Stimulated activated CD4-positive, alpha-beta T cell treated with anti-CD3 and anti-CD28 coated beads, Interleukin-12 subunit alpha, Interleukin-12 subunit beta, amount 100 ng/mL, for 48 hours (primary cell): ENCODE results near the gene CNPY1.
"Not testable (repeated sequence)": the region's sequence is repeated elsewhere in the genome, so short reads cannot be mapped to it uniquely, and the experiment has no call there.

ENCODE experiments used
- DNase-seq, 3 donors: peaks; one replicate each; pipeline ENCODE4 v3.0.0-alpha.2; 2020; ENCODE audit warnings: low read depth in 2 of 3, low spot score in 1 of 3

CNPY1 gene

DNA sequence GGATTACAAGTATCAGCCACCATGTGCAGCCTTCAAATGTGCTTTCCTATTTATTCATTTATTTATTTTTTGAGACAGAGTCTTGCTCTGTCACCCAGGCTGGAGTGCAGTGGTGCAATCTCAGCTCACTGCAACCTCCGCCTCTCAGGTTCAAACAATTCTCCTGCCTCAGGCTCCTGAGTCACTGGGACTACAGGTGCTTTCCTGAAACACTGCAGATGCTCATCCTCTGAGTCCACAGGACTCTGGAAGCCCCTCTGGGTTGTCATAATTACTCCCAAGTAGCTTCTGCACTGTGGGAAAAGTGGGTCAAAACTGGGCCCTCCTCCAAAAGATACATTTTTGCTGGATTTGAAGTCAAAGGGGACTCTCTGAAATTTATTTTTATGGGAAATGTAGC, at the start of gene CNPY1:
CNPY1 (minus strand) TSS at position 111 of the 400 bp plus-strand sequence. CDS start 630 bp downstream, outside the sequence.
- not testable (repeated sequence) for DNase-seq

DNA sequence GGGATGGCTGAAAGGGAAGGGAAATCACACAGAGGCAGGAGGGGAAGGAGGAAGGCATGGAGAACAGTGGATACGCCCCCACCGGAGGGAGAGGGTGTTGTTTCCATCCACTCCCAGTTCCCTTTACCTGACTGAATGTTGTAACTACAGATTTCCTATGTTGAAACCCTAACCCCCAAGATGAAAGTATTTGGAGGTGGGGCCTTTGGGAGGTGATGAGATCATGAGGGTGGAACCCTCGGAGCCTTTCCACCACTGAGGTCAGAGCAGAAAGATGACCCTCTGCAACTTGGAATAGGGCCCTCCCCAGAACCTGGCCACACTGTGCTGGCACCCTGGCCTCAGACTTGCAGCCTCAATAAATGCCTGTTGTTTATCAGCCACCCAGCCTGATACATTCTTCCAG, 48.6 kb upstream of the CNPY1 start:
- no peak for DNase-seq

DNA sequence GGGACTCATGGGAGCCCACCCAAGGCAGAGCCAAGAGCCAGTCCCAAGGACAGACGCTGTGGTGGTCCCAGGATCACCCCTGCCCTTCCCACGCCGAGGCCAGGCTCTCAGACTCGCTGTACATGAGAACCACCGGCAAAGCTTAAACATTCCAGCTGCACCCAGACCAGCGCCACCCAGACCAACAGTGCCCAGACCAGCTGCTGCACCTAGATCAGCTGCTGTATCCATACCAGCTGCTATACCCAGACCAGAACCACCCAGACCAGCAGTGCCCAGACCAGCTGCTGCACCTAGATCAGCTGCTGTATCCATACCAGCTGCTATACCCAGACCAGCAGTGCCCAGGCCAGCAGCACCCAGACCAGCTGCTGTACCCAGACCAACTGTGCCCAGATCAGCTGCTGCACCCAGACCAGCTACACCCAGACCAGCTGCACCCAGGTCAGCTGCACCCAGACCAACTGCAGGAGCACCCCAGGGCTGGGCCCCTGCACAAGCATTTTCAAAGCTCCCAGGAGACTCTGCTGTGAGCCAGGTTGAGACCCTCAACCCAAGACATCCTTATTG, 47.9 kb upstream of the CNPY1 start:
- DNase-seq = no peak

DNA sequence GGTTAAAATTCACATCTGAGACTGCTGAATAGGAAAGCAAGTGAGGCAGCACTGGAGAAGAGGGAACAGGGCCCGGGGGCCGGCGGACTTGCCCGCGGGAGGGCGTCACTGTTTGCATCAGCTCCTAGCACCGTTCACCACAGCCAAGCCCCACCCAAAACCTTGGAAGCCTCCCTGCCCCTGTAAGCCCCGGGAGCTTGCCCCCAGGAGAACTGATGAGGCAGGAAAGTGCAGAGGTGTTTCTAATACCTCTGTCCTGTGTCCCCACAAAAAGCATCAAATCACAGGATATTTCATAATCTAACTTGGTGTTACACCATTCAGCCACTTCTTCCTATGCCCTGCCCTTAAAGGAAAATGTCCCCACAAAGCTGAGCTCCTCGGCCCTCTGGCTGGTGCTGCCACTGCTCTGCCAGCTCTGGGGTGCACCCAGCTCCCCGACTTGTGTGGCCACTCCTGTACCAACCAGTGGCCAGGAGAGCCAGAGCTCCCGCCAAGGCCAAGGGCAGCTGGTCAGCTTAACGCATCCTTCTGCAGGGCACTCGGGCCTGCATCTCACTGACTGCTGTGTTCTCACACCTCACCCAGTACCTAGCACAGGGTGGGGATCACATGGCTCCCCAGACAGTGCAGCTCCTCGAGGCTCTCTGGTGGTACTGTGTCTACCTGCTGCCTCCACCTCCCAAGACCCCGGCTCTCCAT, 47.3 kb upstream of the CNPY1 start:
- DNase-seq = no peak

DNA sequence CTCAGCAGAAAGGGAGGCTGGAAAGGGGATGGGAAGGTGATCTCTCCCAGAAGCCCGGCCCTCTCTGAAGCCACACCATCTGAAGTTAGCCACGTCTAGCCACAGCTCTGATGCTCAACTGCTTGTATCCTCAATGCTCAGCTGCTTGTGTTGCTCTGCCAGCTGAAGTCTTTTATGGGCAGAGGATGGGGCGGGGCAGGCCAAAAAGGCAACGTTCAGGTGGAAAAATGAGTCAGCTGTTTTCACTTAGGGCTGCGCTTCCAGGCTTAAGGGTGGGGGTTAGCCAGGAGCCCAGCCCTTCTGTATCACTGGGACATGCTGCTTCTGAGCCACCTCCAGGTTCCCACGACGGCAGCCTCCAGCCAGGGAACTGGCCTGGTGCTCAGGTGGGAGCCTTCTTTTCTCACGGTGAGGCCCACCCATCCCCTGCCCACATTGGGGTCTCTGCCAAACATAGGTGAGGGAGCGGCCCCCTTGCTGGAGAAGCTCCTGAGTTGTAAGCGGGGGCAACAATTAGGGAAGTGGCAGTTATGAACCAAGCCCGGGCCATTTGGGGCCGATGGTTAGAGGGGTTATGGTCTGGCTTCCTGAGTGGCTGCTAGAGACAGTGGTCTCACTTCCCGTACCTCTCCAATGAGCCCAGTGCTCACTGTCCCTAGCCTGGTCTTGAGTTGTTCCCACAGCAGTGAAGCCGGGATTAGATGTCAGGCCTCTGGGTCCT, 44.9 kb upstream of the CNPY1 start:
- DNase-seq = no peak

DNA sequence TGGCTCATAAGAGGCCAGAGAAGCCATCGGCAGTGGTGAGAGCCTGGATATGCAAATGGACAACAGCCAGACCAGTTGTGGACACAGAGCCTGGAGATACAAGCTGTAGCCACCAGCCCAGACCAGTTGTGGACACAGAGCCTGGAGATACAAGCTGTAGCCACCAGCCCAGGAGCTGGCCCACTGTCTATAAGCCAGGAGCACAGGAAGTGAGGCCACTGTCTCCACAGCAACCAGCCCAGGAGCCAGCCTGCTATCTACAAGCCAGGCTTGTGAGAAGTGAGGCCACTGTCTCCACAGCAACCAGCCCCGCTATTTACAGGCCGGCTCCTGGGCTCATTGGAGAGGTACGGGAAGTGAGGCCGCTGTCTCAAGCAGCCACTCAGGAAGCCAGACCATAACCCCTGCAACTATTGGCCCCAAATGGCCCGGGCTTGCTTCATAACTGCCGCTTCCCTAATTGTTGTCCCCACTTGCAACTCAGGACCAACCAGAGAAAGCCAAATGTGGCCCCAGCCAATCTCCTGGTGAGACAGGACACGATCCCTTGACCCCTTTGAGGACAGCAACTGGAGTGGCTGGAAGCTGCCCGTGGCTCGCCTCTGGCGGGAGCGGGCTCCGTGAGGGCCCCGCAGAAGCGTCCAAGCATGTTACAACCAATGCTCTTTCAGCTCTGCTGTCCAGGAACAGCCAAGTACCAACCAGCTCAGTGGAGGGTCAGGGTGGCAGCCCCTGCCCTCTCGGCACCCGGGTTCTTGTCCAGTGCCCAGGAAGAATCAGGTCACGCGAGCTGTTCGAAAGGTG, 44.1 kb upstream of the CNPY1 start:
- no peak for DNase-seq

DNA sequence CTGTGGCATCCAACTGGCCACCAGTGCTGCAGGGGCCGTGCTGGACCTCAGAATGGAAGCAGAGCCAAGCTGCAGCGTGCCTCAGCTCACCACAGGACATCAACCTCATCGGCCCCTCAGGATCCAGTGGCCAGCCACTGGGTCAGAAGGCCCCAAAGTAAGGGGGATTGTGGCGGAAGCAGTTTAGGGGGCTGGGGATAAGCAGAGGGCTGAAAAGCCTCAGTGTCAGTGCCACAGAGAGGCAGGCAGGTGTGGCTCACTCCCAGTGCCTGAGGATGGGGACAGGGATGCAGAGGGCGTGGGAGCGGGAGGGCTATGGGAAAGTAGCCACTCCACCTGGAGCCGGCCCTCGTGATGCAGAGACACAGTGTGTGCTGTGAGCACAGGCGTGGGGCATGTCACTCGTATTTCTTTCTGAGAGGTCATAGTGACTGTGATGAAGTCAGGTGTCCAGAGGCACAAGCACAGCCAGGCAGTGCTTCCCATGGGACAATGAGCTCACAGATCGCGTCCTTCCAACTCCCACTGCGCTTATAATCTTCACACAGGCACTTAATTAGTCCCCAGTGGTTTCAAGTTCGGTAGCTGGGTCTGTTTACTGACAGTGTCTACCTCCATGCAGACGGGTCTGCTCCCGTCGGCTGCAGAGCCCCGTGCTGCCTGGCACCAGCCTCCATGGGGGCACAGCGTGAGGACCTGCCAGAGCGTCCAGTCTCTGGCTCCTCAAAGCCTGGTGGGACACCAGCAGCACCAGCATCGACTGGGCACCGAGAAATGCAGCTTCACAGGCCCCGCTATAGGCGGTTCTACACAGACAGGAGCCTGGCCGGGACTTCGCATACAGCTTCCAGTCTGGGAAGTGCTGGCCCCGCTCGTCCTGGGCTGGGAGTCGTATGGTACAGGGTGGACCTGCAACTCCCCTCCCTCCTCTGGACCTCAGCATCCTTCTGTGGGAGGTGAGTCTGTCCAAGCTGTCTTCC, 42.9 kb upstream of the CNPY1 start:
- no peak for DNase-seq

DNA sequence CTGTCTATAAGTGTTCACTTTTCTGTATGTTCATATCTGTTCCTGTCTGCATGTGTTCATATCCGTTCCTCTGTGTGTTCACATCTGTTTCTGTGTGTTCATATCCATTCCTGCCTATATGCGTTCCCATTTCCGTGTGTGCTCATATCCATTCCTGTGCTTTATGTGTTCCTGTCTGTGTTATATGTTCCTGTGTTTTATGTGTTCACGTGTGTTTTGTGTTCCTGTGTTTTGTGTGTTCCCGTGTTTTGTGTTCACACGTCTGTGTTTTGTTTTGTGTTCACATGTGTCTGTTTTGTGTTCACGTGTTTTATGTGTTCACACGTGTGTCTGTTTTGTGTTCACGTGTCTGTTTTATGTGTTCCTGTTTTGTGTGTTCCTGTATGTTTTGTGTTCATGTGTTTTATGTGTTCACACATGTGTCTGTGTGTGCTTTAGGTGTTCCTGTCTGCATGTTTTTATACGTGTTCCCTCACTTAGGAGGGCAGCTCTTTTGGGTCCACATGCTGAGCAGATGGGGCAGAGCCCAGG, 42.2 kb upstream of the CNPY1 start:
- DNase-seq = no peak

DNA sequence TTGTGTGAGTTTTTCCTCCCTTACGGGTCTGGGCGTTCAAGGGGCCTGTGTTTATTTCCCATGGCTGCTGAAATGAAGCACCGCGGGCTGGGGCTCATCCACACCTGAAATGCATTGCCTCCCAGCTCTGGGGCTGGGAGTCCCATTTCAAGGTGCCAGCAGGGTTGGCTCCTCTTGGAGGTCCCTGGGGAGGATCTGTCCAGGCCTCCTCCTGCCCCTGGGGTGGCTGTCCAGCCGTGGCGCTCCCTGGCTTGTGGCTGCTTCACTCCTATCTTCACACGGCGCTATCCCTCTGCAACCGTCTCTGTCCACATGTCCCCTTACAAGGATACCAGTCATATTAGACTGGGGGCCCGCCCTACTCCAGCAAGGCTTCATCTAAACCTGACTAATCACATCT, 41.1 kb upstream of the CNPY1 start:
- no peak for DNase-seq

DNA sequence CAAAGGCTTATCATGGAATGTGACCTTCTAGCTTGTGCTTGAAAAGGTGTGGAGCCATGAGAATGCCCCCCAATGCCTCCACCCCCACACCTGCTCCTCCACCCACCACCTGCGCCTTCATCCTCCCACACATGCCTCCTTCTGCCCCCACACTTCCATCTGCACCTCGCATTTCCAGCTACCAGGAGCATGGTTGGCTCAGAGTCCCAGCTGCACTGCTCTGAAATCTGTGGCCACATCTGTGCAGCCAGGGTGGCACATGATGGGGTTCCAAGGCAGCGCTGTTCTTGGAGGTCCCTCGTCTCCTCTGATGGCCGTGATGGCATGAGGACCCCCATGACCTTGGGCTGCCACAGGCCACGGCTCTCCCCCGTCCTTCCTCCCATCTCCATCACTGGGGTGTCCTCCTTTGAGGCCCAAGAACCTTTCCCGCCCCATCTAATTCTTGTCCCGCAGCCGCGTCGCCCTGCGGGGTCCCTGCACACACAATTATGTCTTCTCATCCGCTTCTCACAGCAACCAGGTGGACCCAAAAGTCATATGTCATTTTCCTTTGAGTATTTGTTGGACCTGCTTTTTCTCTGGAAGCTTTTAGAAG, 40.6 kb upstream of the CNPY1 start:
- DNase-seq = no peak

DNA sequence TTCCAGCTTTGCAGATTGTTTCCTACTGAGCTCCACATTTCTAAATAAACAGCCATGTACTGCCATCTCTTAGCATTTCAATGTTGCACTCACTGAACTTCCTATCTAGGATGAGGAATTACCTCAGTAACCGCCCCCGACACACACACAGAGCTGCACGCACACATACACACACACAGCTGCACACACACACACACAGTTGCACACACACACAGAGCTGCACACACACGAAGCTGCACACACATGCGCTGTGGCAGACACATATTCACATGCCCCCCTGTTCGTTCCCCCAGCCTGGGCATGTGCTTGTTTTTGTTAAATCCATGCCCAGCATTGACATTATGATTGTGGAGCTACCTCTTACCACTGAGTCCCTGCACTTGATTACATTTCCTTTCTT, 39.6 kb upstream of the CNPY1 start:
- DNase-seq = no peak

DNA sequence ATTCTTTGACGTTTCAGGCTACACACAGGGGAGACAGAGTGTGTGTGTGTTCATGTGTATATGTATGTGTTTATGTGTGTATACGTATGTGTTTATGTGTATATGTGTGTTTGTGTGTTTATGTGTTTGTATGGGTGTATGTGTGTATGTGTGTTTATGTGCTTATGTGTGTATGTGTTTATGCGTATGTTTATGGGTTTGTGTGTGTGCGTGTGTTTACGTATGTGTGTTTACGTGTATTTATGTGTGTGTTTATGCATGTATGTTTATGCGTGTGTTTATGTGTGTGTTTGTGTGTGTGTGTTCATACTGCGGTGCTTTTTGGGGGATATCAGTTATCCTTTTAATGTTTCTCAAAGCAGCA, 39.2 kb upstream of the CNPY1 start:
- DNase-seq = no peak

DNA sequence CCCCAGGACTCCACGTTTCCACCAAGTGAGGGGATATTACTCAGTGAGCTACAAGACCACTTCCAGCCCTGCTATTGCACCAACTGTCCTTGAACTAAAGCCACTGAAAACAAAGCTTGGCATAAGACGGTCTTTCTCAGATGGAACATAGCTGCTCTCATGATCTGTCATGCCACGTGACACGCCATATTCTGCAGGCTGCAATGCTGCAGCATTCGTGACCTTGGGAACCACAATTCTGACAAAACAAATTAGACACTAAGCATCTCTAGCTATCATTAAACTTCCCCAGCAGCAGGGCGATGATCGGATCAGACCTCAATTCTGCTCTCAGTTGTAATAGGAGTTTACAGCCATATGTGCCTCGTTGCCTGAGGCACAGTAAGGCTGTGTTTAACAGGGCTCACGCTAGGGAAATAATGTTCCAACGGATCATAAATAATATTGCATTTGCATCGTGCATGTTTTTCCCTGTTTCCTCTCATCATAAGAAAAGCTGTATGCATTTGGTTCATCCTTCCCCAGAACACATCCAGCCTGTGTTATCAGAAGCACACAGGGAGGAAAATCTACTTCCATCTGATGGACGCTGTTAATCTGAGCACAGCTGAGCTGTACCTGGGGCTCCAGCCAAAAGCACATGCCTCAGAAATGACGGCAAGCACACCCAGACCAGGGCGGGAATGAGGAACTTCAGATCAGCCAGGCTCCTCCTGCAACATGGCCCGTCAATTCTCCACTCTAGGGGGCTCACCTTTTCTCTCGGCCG, 38.6 kb upstream of the CNPY1 start:
- no peak for DNase-seq

DNA sequence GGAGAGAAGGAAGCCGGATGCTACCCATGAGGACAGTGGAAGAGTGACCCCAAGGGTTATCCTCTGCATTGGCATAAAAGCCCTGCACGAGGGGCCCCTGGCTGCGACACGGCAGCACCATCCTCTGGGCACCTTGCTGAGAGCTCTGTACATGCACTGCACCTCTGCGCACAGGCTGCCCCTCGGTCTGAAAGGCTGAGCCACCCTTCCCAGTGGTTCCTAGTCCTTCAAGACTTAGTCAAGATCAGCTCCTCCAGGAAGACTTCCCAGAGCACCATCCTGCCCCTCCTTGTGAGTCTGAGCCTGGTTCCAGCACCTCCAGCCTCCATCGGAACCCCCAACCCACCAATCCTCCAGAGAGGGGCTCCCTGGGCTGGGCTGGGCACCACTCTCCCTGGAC, 37.9 kb upstream of the CNPY1 start:
- DNase-seq = no peak

DNA sequence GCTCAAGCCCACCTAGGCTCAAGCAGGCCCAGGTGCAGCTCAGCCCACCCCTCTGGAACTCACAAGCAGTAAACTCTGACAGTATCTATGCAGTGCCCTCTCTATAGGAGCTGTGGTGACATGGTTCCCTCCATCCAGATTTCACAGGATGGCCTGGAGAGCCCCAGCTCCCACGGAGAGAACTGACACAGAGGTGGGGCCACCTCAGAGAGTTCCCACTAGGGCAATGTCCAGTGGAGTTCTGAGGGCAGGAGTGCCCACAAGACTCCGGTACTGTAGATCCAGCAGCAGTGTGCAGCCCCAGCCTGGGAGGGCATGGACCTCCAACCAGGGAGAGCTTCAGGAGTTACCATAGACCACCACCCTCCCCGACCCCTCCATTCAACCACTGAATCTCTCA, 37.3 kb upstream of the CNPY1 start:
- no peak for DNase-seq

DNA sequence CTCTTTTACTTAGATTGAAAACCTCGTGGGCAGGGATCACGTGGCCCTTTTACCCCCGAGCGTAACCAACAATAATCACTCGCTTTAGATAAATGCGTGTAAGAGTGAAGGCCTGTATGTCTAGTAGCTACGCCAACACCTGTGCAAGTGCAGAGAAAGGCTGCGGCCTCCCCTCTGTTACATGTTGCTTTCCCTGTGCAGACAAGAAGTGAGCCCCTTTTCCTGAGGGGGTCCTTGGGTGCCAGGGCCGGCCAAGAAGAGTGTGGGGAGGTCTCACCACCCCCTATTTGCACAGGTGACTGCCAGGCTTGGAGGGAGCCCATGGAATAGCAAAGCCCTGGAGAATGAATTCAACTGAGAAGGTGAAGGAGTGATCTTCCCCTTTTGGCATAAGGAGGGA, 35.6 kb upstream of the CNPY1 start:
- no peak for DNase-seq

DNA sequence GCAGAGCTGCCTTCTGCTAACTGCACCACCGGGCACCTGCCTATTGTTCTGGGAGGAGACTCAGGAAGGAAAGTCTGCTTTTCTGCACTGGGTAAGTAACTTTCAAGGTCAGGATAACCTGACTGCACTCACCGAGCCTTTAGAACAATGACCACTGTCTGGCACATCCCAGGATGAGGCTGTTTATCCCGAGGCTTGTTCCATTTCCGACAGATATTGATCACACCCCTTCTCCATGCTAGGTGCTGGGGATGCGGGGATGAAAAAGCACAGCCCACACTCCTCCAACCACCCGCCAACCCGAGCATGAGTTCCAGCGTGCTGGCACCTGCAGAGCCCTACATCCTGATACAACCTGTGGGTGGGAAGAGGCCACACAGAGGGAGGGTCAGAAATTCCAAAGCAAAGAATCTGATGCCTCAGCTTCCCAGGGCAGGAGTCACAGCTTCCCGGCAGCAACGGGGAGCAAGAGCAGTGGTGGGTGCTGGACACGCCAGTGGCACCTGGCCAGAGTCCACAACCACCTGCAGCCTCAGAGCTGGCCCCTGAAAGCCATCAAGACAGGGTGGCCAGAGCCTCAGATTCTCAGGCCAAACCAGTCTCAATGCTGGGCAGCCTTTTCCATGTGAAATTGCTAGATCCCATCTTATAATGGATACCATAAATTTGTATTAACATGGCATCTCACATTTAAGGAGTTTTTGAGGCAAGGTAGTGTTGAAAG, 34.9 kb upstream of the CNPY1 start:
- DNase-seq = no peak

DNA sequence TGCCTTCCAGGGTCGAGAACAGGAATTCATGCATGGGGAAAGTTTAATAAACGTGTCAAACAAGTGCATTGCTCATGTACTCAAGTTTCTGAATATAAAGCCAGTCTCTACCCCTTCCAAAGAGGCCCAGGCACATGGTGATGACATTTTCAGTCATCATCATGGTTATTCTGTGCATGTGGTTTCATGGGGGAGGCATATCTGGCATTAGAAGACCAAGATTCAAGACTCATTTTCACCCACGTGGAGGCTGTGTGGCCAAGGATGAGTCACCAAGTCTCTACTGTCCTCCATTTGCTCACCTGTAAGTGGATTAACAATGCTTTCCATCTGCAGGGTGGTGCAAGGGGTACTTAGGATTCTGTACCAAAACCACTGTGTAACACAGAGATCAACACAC, 34.0 kb upstream of the CNPY1 start:
- peak; percentile 17 to 59 (median 40) for DNase-seq

DNA sequence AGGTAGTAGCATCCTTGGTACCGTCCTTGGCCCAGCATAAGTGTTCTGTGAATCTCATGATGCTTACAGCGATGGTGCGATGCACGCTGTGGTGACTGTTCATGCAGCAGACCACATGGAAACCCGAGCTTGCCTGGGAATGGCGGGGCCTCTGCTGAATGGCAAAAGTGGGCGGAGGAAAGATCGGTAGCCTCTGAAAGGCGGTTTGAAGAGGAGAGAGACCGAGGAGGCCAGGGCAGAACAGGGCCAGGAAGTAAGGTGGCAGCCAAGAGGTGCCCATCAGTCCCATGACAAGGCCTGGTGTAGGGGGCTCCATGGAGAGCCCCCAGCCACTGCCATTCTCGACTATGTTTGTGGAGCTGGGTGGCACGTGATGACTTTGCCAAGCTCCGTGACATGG, 33.2 kb upstream of the CNPY1 start:
- no peak for DNase-seq
